GM18870 (cell line): ENCODE measurements around the gene FRMD5.

Experiments used
- ATAC-seq: cut with Tn5 transposase; IDR thresholded peaks from one replicate; pipeline ENCODE4 v1.9.1; 2021; ENCODE audit warnings: moderate library complexity; ENCODE audit not compliant: unreplicated experiment

The FRMD5 gene

DNA sequence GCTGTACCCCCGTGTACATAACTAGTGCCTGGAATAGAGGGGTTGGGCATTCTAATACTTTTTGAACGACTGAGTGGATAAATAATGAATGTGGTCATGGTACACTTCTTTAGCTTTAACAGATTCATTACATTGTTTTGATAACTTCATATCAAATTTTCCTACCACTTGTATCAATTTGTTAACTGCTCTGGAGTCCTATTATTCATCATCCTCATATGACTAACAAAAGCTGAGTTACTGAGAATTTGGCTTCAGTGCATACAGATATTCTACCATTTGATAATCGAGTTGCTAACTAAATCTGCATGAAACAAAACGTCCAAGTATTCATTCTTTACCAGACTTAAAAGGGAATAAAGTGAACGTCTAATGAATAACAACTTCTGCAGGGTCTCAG, 31.7 kb downstream of the FRMD5 start:
- ATAC-seq = no peak

DNA sequence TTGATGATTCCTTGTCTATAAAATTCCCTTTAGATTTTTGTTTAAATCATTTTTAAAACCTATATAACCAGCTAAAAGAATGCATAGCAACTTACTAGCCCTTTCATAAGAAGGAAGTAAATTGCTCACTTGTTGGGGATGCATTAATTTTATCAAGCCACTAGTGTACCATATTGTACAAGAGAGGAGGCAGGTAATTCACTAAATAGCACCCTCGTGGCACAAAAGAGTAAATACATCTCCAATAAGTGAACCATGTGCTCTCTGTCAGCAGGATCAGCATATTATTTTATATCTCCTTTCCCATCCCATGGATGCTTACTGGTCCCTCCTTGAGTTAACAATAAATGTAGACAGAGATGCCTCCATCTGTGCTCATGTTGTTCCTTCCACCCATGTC, 34.3 kb downstream of the FRMD5 start:
- ATAC-seq = no peak

DNA sequence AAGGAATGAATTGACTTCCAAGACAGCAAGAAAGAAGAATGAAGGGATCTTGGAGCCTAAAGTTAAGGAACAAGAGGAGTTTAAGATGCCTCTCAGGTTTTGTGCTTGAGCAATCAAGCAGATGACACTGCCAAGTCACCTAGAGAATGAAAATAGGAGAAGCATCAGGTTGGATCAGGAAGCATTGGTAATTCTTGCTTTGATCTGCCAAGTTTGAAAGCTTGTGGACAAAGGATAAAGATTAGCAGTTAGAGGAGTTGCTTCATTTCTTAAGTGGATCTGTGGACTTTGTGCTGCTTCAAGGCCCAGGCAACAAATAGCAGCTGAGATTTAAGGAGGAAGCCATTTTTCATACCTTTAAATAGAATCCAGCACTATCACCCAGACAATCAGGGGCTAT, 35.6 kb downstream of the FRMD5 start:
- no peak for ATAC-seq

GRCh38 chr15:44158111-44158510, 37.0 kb downstream of the FRMD5 start:
- ATAC-seq = no peak

DNA sequence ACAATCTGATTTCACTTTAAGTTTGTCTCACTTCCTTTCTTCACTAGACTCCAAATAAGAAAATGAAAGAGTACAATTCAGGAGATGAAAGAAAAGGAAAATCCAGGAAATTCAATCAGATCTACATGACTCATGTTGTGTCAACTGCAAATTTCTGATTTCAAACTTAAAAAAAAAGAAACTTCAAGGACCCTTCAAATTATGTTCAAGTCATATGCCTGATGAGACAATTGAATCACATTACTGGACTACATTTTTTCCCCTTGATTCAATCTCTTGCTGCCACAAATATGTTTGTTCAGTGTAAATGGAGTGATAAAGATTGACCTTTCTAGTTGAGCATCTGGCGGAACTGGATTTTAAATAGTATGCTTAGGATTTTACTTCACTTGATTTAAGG, 37.4 kb downstream of the FRMD5 start:
- ATAC-seq = no peak

GRCh38 chr15:44153352-44153751, 41.7 kb downstream of the FRMD5 start:
- ATAC-seq = no peak

GRCh38 chr15:44149224-44149623, 45.8 kb downstream of the FRMD5 start:
- no peak for ATAC-seq

DNA sequence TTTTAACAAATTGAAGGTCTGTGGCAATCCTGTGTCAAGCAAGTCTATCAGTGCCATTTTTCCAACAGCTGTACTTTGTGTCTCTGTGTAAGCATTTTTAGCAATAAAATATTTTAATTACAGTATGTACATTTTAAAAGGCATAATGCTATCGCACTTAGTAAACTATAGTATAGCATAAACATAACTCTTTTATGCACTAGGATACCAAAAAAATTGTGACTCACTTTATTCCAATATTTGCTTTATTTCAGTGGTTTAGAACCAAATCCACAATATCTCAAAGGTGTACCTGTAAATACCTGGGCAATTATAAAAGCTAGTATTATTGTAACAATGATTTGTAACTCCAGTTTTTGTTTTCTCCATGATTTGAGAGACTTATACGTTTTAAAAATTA, 46.5 kb downstream of the FRMD5 start:
- ATAC-seq = no peak

DNA sequence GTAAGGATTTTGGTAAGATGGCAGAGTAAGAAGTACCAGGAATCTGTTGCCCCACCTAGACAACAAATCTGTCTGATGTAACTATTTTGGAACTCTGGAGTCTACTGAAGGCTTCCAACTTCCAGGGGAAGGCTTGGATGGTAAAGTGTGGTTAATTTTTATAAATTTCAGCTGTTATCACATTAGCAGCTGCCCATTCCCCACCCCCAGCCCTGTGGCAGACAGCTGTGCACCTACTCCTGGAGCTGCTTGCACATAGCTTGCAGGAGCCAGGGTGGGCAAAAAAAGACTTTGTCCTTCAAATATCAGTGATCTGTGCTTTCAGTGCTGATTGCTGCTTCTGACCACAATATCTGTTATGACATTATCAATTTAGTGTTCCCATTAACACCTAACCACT, 47.4 kb downstream of the FRMD5 start:
- ATAC-seq = no peak

DNA sequence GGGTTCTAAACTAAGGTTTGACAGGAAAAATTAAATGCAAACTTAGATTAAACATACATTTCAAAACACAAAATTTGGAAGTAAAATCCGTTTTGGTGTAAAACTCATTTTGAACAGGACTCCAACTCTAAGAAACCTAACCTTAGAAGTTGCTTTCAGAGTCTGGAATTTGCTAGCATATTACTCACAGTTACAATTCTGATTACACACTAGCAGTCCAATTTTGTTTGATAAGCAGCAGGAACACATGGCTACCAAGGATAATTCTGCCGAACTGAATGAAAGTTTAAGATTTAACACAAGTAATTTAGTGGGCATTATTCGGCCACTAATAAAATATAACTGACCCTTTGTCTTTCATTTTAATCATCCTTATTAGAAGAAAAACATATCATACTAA, 49.6 kb downstream of the FRMD5 start:
- ATAC-seq = no peak

GRCh38 chr15:44144992-44145391, 50.1 kb downstream of the FRMD5 start:
- no peak for ATAC-seq

GRCh38 chr15:44144184-44144583, 50.9 kb downstream of the FRMD5 start:
- ATAC-seq = no peak

DNA sequence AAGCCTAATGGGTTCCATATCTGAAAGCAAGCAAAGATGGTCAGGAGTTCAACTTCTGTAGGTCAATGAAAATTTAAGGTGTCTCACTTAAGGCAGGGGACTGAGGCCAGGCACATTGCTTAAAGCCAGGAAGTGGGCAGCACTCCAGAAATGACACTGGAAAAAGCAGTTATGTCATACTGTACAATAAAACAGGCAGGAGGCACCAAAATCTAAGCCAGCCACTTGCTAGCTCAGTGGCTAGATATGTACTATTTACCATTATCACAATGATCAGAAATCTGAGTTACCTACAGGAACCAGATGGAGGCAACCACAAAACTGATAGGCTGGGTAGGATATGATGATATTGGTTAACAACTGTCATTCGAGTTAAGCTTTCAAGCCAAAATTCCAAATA, 57.3 kb downstream of the FRMD5 start:
- ATAC-seq = no peak

DNA sequence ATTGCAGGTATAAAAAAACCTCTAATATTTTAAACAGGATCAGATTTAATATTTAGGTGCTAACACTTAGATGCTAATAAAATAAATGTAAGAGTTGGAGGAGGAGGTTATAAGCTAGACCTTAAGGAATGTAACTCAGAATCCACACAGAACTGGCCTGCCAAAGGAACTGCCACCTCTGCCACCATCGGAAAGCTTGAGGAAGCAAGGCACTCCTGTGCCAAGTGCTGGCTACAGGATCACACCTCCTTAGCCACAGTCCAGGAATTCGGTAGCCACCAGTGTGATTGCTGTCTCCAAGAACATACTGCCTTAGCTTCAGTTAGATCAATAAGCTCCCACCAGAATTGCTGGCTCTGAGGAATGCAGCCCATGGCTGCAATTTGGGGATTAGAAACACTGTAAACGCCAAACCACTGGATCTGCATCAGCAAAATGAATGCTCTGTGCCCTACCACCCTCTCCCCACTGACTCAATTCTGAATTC, 58.0 kb downstream of the FRMD5 start:
- ATAC-seq = no peak

DNA sequence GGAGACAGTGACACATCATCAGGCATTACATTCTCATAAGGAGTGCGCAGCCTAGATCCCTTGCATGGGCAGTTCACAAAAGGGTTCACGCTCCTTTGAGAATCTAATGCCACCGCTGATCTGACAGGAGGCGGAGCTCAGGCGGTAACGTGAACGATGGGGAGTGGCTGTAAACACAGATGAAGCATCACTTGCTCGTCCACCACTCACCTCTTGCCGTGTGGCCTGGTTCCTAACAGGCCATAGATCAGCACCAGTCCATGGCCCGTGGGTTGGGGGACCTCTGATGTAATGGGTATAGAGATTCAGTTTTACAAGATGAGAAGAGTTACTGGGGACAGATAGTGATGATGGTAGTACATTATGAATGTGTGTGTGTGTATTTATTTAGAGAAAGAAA, 63.0 kb downstream of the FRMD5 start:
- no peak for ATAC-seq

DNA sequence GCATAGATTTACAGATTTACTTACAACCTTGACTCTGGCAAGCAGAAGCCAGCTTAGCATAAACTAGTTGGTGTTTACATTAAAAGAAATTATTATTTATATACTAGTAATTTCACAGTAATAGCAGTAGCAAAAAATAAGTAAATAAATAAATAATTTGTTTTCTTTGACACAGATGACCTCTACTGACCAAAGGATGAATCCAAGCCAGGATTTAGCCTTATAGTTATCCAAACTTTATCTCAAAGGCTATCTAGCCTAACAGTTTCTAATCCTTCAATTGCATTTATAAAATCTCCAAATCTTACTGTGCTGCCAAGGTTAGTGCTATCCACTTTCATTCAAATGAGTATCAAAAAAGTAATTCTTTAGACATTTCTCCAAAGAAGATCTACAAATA, 64.3 kb downstream of the FRMD5 start:
- ATAC-seq = no peak

DNA sequence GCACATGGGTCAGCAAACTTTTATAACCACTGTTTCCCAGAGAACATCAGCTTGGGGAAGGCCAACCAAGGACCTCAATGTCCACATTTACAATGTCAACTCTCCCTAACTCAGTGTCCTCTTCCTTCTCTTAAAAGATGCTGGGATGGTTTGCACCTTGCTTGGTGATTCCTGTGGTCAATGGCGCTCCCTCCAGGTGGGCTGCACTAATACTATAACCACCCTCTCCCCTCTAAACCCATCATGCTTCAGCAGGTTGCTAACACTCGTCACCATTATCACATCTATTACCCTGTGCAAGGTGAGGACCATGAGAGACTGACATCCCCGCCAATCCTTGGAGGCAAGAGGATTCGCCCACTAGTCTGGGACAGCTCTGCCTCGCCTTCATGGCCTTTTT, 65.2 kb downstream of the FRMD5 start:
- ATAC-seq = no peak

DNA sequence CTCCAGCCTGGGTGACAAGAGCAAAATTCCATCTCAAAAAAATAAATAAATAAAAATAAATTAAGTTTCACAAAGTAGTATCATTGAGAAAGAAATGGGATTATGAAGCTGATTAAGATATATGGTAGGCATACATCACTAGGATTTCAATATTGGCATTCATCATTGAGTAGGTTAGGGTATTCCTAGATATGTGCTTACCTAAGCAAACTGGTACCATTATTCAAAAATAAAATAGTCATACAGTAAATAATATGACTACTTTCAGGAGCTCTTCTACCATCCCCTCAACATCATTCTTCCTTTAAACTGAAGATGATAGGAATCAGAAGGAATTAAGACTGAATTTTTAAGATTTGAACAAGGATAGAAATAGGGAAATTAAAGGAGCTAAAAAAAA, 66.6 kb downstream of the FRMD5 start:
- no peak for ATAC-seq

- no peak for ATAC-seq
Measured at GRCh38 chr15:44125879-44126278, 69.2 kb downstream of the FRMD5 start.

- no peak for ATAC-seq
Measured at GRCh38 chr15:44102675-44103254, 92.3 kb downstream of the FRMD5 start.

DNA sequence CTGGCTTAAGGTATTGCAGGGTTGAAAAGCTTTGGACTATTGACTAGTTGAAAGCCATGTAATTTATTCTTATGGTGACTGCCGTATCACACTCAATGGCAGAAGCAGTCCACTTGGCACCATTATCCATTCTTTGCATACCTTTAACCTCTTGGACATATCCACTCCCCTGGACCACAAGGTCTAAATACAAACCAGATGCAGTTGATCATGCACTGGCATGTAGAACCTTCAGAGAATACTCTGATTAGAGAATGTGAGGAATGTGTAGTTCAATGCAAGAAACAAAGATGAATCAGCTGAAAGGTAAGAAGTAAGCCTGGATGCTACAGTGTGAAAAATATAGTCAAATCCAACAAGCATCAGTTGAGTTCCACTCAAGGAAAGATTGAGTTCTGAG, 93.1 kb downstream of the FRMD5 start:
- ATAC-seq = no peak

DNA sequence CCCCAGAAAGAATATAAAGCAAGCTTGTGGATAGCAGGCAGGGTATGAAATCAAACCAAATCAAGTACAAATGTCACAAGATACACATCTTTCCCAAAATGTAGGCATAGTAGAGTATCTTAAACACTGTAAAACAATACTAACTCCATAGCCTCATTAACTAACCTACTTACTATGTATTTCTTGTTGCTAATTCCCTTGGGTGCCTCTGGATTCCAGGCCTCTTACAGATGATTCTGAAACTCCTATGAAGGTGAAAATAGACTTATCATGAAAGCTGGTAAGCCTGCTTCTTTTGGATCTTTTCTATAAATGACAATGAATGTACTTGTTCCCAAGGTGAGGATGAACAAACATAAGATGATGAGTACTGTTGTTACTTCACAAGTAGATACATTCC, 93.8 kb downstream of the FRMD5 start:
- no peak for ATAC-seq

DNA sequence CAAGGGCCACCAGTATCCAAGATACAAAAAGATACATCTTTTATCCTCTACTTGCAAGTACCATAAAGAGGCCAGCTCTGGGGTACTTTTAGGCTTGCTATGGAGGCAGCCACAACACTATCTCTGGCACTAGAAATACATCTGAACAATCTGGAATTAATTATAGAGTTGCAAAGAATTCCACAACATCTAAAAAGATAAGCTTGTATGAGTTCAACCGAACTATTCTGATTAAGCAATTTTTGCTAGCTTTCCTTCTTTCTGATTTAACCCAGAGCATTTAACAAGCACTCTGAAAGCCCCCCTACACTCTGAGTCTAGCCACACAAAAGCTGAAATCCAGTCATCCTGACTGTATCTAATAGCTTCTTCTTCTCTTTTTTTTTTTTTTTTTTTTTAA, 95.4 kb downstream of the FRMD5 start:
- ATAC-seq = no peak

DNA sequence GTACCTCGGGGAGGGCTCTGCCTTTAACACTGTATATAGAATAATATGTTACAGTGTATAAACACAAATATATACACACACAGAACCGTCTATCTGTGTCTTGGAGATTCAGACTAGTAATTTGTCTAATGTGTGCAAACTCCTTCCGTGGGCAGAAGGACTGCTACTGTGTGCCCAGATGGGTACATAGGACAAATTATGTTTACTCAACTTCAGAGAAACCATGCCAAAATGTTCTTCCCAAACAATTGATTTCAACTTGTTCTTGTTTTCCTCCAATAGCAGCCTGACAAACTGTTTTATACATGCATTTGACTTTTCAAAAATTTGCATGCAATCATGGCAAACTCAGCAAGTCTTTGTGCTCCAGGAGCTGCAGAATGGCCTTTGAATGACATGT, 97.5 kb downstream of the FRMD5 start:
- no peak for ATAC-seq
